IPS-20b (cell line): ENCODE measurements around the gene ZCCHC13.
"Not testable (repeated sequence)": the region's sequence is repeated elsewhere in the genome, so short reads cannot be mapped to it uniquely, and the experiment has no call there.

Experiments used
- H3K27ac ChIP-seq: one replicate; pipeline ENCODE4 v1.5.1; 2013; ENCODE audit warnings: low read length
- H3K27me3 ChIP-seq: 2 replicates; pipeline ENCODE4 v1.6.1; 2013; ENCODE audit warnings: mild to moderate bottlenecking, low read length, inconsistent platforms; ENCODE audit not compliant: insufficient read depth
- H3K36me3 ChIP-seq: 2 replicates; pipeline ENCODE4 v1.6.1; 2013; ENCODE audit warnings: low read depth, mild to moderate bottlenecking, inconsistent platforms, low read length, moderate library complexity; ENCODE audit not compliant: insufficient read depth
- H3K4me1 ChIP-seq: 2 replicates; pipeline ENCODE4 v1.6.1; 2013; ENCODE audit warnings: mild to moderate bottlenecking, control low read depth, inconsistent platforms, low read length, moderate library complexity; ENCODE audit not compliant: insufficient read depth
- H3K4me3 ChIP-seq: 2 replicates; pipeline ENCODE4 v1.5.1; 2013; ENCODE audit warnings: mild to moderate bottlenecking, low read length, inconsistent platforms
- H3K9ac ChIP-seq: 2 replicates; pipeline ENCODE4 v1.6.1; 2013; ENCODE audit warnings: low read depth, mild to moderate bottlenecking, inconsistent platforms, low read length, moderate library complexity
- H3K9me3 ChIP-seq: 2 replicates; pipeline ENCODE4 v1.6.1; 2013; ENCODE audit warnings: mild to moderate bottlenecking, low read depth, low read length, inconsistent platforms; ENCODE audit not compliant: insufficient read depth

Gene ZCCHC13

DNA sequence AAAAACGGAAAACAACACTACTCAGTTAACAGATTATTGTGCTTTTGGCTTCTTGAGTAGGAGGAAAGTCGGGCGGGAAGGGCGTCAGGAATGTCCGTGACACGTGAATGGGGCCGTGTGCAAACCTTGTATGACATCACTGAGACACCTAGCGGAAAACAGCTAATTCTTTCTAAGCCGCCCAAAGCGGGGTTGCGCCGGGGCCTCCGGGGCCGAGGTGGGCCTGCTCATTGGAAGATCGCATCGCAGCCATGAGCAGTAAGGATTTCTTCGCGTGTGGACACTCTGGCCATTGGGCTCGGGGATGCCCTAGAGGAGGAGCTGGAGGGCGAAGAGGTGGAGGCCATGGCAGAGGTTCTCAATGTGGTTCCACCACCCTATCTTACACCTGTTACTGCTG lies at the start of gene ZCCHC13:
Gene ZCCHC13, plus strand, starts transcription at position 165 of the 400 bp plus-strand sequence. Its CDS starts 87 bp downstream, at position 252.
- Histone ChIP-seq H3K9me3 (no peaks in the 10 kb centered on the region), H3K36me3 (no peaks in the 10 kb centered on the region), H3K9ac (no peak within 1 kb of the TSS), H3K27me3 (no peaks in the 10 kb centered on the region), H3K27ac (no peak within 1 kb of the TSS), H3K4me3 (no peak within 1 kb of the TSS), H3K4me1 (peaks cover 2% of the 10 kb centered on the region; the same call in 1 of the 2 replicates)

DNA sequence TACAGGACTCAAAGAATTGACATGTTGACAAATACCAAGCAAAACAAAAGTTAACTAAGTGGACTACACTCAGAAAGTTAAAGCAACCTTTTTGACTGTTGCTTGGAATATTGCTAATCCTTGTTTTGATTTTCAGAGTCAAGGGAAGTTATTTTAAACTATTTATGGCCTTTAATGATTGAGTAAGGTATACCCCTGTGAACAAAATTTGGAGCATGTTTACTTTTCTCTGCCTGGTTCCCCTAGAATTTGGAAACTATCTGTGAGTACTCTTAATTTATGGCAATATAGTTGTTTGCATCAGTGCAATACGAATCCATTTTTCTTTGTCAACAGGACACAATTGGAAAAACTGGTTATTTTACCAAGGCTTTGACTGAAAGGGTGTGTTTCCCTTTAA lies 45.9 kb upstream of the ZCCHC13 start:
- not testable (repeated sequence) for H3K27me3 ChIP-seq, H3K27ac ChIP-seq, H3K9me3 ChIP-seq, H3K4me3 ChIP-seq, H3K9ac ChIP-seq
- Histone ChIP-seq H3K36me3 (peaks cover 78% of the 10 kb centered on the region), H3K4me1 (peaks cover 45% of the 10 kb centered on the region)

- H3K27ac ChIP-seq, result peak overlapping the region; percentile 83
- H3K4me3 ChIP-seq, result peak overlapping the region; percentile 43; the same call in 1 of the 2 replicates
- H3K9me3 ChIP-seq, result no peaks in the 10 kb centered on the region
- H3K9ac ChIP-seq, result peak overlapping the region; percentile 64; the same call in 1 of the 2 replicates
- H3K36me3 ChIP-seq, result peaks cover 69% of the 10 kb centered on the region; the same call in 1 of the 2 replicates
- H3K4me1 ChIP-seq, result peaks cover 45% of the 10 kb centered on the region
- H3K27me3 ChIP-seq, result no peaks in the 10 kb centered on the region
Observed at GRCh38 chrX:74259885-74260491, 44.0 kb upstream of the ZCCHC13 start.

- peak overlapping the region; percentile 28 for H3K27ac ChIP-seq
- 0 out of 2 replicates have a peak overlapping the region, but pooled peaks have one; percentile 41 for H3K9ac ChIP-seq
- no peaks in the 10 kb centered on the region for H3K9me3 ChIP-seq
- peaks cover 34% of the 10 kb centered on the region for H3K4me1 ChIP-seq
- no peak overlapping the region for H3K4me3 ChIP-seq
- peaks cover 56% of the 10 kb centered on the region; the same call in 1 of the 2 replicates for H3K36me3 ChIP-seq
- H3K27me3 ChIP-seq, result no peaks in the 10 kb centered on the region
Observed at GRCh38 chrX:74262452-74263209, 41.3 kb upstream of the ZCCHC13 start.

GRCh38 chrX:74270393-74270792 lies 33.6 kb upstream of the ZCCHC13 start:
- Histone ChIP-seq H3K9ac (no peak overlapping the region), H3K27me3 (no peaks in the 10 kb centered on the region), H3K4me1 (peaks cover 6% of the 10 kb centered on the region; the same call in 1 of the 2 replicates), H3K36me3 (peaks cover 68% of the 10 kb centered on the region), H3K27ac (no peak overlapping the region), H3K4me3 (no peak overlapping the region), H3K9me3 (no peaks in the 10 kb centered on the region)

- no peak overlapping the region for H3K9ac ChIP-seq
- no peak overlapping the region for H3K4me3 ChIP-seq
- no peaks in the 10 kb centered on the region for H3K27me3 ChIP-seq
- no peaks in the 10 kb centered on the region for H3K9me3 ChIP-seq
- peaks cover 74% of the 10 kb centered on the region for H3K36me3 ChIP-seq
- H3K4me1 ChIP-seq, result peaks cover 6% of the 10 kb centered on the region; the same call in 1 of the 2 replicates
- H3K27ac ChIP-seq, result no peak overlapping the region
Observed at GRCh38 chrX:74272230-74272629, 31.8 kb upstream of the ZCCHC13 start.

- Histone ChIP-seq H3K36me3 (peaks cover 89% of the 10 kb centered on the region), H3K4me3 (no peak overlapping the region)
Observed at GRCh38 chrX:74274516-74274915, 29.5 kb upstream of the ZCCHC13 start.

GRCh38 chrX:74277320-74277719 lies 26.7 kb upstream of the ZCCHC13 start:
- Histone ChIP-seq H3K36me3 (peaks cover 90% of the 10 kb centered on the region), H3K27me3 (no peaks in the 10 kb centered on the region), H3K9ac (no peak overlapping the region), H3K4me1 (peaks cover 5% of the 10 kb centered on the region; the same call in 1 of the 2 replicates), H3K27ac (no peak overlapping the region), H3K9me3 (no peaks in the 10 kb centered on the region), H3K4me3 (no peak overlapping the region)

More at GRCh38 chrX:74274516-74274915, 29.5 kb upstream of the ZCCHC13 start:
- Histone ChIP-seq H3K27ac (no peak overlapping the region), H3K27me3 (no peaks in the 10 kb centered on the region), H3K4me1 (0 out of 2 replicates have a peak, but pooled peaks cover 6% of the 10 kb centered on the region), H3K9me3 (no peaks in the 10 kb centered on the region), H3K9ac (no peak overlapping the region)

- H3K9me3 ChIP-seq, result no peaks in the 10 kb centered on the region
- no peak overlapping the region for H3K9ac ChIP-seq
- no peak overlapping the region for H3K4me3 ChIP-seq
- H3K36me3 ChIP-seq, result peaks cover 87% of the 10 kb centered on the region
- H3K27ac ChIP-seq, result no peak overlapping the region
- peaks cover 6% of the 10 kb centered on the region; the same call in 1 of the 2 replicates for H3K4me1 ChIP-seq
- H3K27me3 ChIP-seq, result no peaks in the 10 kb centered on the region
Observed at GRCh38 chrX:74277846-74278245, 26.1 kb upstream of the ZCCHC13 start.

DNA sequence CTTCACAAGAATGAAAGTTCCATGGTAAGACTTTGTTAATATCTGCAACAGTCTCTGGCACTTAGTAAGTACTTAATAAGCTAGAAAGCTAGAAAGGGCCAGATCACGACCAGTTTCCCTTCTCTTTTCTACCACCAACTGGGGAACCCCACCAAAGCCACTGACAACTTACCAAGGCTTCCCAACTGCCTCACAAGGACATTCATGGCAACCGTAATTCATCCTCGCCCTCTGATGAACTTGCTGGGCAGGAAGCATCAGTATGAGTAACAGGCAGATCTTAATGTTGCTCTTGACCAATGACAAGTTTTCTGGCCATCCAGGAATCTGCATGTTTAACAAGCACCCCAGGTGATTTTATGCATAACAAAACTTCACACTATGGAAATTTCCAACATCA lies 23.2 kb upstream of the ZCCHC13 start:
- Histone ChIP-seq H3K36me3 (peaks cover 80% of the 10 kb centered on the region), H3K4me3 (no peak overlapping the region), H3K27ac (no peak overlapping the region), H3K27me3 (no peaks in the 10 kb centered on the region), H3K4me1 (peaks cover 24% of the 10 kb centered on the region; the same call in 1 of the 2 replicates), H3K9ac (no peak overlapping the region), H3K9me3 (no peaks in the 10 kb centered on the region)

- H3K4me1 ChIP-seq, result peaks cover 37% of the 10 kb centered on the region; the same call in 1 of the 2 replicates
Observed at GRCh38 chrX:74284391-74284952, 19.5 kb upstream of the ZCCHC13 start.

More at GRCh38 chrX:74284391-74284952, 19.5 kb upstream of the ZCCHC13 start:
- Histone ChIP-seq H3K9ac (peak overlapping the region; percentile 45; the same call in 1 of the 2 replicates), H3K4me3 (peak overlapping the region; percentile 53), H3K36me3 (peaks cover 78% of the 10 kb centered on the region), H3K27ac (no peak overlapping the region), H3K27me3 (no peaks in the 10 kb centered on the region), H3K9me3 (no peaks in the 10 kb centered on the region)
